Spleen (tissue), 7 donors: ENCODE data around the gene CBL.

Experiments
- POLR2A ChIP-seq, 3 donors: fragments of 450-650 bp; IDR thresholded peaks; one replicate each; pipeline ENCODE4 v1.5.1; 2017; ENCODE audit warnings: antibody characterized with exemption in 3 of 3, mild to moderate bottlenecking in 1 of 3
- POLR2AphosphoS5 ChIP-seq, 3 donors: sonication (generic); formaldehyde crosslinking; IDR thresholded peaks; one replicate each; pipeline ENCODE4 v1.5.1; 2017; ENCODE audit warnings: antibody characterized with exemption in 3 of 3
- TF ChIP-seq, protein P1 (sequence below), 11 experiments: fragments of 200-600 bp in 7 of 11; fragments of 450-650 bp in 4 of 11; sonication (generic) in 4 of 11; IDR thresholded peaks in 8 of 11; conservative IDR thresholded peaks in 3 of 11; 1 replicate in 7 of 11; 2 replicates in 4 of 11; pipeline versions ENCODE4 v1.4.0 to v1.8.0; 2016 to 2021; ENCODE audit warnings: antibody characterized with exemption in 11 of 11, inconsistent platforms in 4 of 11, mild to moderate bottlenecking in 1 of 11
- donor health status: DM: no; HTN: no; CAD: no; lungs with moderate emphysema.
- donor health status: DM: no; HTN: no; CAD: no.
- donor health status: DM: no; HTN: no; CAD: no.

DNA sequence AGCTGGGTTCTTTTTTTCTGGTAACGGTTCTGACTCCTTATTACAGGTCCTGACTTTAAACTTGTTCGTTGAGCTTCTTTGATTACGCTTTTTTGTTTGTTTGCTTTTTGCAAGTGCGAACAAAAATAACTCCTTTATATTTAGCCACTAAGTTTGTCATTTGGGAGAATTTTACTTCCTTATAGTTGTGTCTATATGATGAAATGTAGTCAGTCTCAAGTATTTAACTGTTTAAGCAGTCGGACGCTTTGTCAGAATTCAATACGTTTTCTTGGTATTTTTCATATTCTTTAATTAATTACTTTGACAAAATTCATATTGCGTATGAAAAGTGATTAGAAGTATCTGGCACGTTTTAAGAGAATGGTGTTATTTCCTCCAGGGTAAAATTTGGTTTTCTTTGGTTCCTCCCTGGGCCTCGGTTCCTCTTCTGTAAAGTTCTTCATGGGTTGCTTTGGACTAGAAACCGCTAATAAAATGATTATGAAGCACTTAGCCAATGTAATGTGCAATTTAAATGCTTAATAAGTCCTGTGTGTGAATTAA, 1.3 kb downstream of the CBL start:
- no peak for TF ChIP-seq POLR2A (IDR thresholded peaks at IDR 0.05)
- TF ChIP-seq, protein P1, sequence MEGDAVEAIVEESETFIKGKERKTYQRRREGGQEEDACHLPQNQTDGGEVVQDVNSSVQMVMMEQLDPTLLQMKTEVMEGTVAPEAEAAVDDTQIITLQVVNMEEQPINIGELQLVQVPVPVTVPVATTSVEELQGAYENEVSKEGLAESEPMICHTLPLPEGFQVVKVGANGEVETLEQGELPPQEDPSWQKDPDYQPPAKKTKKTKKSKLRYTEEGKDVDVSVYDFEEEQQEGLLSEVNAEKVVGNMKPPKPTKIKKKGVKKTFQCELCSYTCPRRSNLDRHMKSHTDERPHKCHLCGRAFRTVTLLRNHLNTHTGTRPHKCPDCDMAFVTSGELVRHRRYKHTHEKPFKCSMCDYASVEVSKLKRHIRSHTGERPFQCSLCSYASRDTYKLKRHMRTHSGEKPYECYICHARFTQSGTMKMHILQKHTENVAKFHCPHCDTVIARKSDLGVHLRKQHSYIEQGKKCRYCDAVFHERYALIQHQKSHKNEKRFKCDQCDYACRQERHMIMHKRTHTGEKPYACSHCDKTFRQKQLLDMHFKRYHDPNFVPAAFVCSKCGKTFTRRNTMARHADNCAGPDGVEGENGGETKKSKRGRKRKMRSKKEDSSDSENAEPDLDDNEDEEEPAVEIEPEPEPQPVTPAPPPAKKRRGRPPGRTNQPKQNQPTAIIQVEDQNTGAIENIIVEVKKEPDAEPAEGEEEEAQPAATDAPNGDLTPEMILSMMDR (IDR thresholded peaks at IDR 0.05 in 8 of 11, conservative IDR thresholded peaks at IDR 0.05 in 3 of 11), result no peak
- no peak for TF ChIP-seq POLR2AphosphoS5 (IDR thresholded peaks at IDR 0.05)
